GM23248 (cell line): ENCODE results near the gene MTA2.

Experiments used
- EZH2 ChIP-seq: fragments of 200-600 bp; sonication (generic); IDR thresholded peaks from 2 replicates; pipeline ENCODE4 v1.6.1; 2018; ENCODE audit warnings: antibody characterized with exemption, mild to moderate bottlenecking; ENCODE audit not compliant: insufficient read depth, poor library complexity, severe bottlenecking
- EZH2phosphoT487 ChIP-seq: fragments of 200-600 bp; sonication (generic); IDR thresholded peaks from 2 replicates; pipeline ENCODE4 v1.6.1; 2018; ENCODE audit warnings: antibody characterized with exemption, moderate library complexity, mild to moderate bottlenecking, low read depth; ENCODE audit not compliant: insufficient read depth

DNA sequence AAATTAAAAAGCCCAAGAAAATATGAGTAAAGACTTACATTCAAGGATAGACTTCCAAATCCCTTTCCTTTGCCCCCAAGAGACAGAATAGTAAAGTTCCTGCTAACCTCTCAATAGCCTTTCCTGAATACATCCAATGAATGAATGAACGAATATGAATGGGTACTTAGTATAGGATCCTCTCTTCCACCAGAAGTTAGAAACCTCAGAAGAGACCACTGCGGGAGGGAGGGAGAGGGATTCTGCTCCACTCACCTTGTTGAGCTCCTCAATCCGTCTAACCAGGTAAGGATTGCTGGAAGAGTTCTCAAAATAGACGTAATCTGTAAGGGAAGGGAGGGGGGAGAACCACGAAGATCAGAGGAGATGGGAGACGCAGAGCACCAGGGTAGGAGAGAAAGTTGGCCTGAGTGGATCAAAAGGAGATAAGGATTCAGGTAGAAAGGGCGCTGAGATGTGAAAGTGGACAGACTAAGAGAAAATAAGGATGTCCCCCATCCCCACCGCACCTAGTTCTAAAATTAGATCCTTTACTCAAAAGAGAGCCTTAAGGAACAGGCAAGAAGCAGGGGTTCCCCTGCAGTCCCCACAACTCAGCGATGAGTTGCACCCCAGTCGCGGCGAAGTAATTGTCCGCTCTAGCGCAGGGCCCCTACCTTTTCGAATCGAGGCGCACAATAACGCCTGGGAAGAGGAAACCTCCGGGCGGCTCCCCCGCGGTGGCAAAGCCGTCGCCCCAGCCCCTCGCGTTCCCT lies 1.1 kb downstream of the MTA2 start:
- no peak for TF ChIP-seq EZH2
- no peak for TF ChIP-seq EZH2phosphoT487
